Coronary artery (tissue), 2 donors: ENCODE results near the gene CRNKL1.

Source experiments
- DNase-seq: peaks from one replicate; pipeline ENCODE4 v3.0.0-alpha.2; 2017; ENCODE audit warnings: low spot score
- H3K27ac ChIP-seq, 2 donors: fragments of 200-600 bp; sonication (generic); one replicate each; pipeline ENCODE4 v1.5.1; 2016 to 2019
- H3K4me3 ChIP-seq: fragments of 200-600 bp; sonication (generic); 2 replicates; pipeline ENCODE4 v1.5.1; 2016; ENCODE audit warnings: mild to moderate bottlenecking, moderate library complexity
- TF ChIP-seq, protein P1 (sequence below): fragments of 200-600 bp; sonication (generic); IDR thresholded peaks from one replicate; pipeline ENCODE4 v1.5.1; 2019; ENCODE audit warnings: antibody characterized with exemption

The CRNKL1 gene

DNA sequence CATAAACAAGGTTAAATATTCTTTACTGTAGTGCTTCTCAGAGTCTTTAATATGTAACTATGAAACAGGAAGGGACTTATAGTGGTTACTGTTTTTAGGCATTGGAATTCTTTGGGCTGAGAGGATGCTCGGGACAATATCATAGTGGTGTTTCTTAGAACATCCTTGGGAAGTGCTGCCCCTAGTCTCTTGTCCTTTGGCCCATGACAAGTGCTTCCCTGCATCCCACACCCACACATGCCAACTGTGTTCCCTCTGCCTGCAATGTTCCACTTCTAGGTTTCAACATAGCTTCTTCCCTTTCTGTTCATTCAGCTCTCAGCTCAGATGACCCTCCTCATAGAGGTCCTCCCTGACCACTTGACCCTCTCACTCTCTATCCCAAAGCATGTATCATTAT lies 37.7 kb upstream of the CRNKL1 start:
- DNase-seq, result no peak
- Histone ChIP-seq H3K4me3 (no peak overlapping the region), H3K27ac (no peak overlapping the region)
- TF ChIP-seq, protein P1, sequence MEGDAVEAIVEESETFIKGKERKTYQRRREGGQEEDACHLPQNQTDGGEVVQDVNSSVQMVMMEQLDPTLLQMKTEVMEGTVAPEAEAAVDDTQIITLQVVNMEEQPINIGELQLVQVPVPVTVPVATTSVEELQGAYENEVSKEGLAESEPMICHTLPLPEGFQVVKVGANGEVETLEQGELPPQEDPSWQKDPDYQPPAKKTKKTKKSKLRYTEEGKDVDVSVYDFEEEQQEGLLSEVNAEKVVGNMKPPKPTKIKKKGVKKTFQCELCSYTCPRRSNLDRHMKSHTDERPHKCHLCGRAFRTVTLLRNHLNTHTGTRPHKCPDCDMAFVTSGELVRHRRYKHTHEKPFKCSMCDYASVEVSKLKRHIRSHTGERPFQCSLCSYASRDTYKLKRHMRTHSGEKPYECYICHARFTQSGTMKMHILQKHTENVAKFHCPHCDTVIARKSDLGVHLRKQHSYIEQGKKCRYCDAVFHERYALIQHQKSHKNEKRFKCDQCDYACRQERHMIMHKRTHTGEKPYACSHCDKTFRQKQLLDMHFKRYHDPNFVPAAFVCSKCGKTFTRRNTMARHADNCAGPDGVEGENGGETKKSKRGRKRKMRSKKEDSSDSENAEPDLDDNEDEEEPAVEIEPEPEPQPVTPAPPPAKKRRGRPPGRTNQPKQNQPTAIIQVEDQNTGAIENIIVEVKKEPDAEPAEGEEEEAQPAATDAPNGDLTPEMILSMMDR, result no peak

DNA sequence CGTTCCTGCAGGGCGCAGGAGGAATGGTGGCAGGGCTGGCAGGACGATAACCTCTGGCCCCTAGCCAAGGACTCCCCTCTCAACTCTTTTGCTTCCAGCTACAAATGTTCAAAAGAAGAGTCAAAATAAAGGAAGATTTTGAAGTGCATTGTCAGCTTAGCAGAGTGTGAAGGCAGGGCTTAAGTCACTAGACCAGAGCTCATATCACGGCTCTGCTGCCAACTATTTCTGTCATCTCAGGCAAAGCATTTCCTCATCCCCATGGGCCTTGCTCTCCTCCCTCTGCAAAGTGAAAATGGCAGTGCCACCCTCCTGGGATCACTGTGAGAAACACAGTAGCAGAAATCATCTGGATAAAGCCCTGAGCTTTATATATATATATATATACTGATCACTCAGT lies 36.8 kb upstream of the CRNKL1 start:
- Histone ChIP-seq H3K27ac (no peak overlapping the region), H3K4me3 (no peak overlapping the region)
- no peak for DNase-seq
- TF ChIP-seq, protein P1, result no peak

DNA sequence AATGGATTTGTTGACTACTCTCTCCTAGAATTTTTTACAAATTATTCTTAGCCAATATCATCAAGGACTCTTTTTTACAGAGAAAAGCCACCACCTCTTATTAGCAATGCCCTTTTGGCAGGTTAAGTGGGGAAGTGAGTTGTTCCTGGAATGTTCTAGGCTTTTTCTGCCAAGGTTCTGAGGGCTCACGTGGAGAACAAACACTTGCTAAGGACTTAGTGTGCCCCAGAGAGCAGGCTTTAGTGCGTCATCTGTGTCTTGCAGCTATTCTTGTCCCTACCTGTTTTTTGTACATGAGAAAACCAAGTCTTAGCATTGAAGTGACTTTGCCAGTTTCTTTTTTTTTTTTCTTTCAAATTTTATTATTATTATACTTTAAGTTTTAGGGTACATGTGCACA lies 33.5 kb upstream of the CRNKL1 start:
- no peak for DNase-seq
- TF ChIP-seq, protein P1, result no peak
- no peak overlapping the region for H3K4me3 ChIP-seq
- H3K27ac ChIP-seq, result no peak overlapping the region

DNA sequence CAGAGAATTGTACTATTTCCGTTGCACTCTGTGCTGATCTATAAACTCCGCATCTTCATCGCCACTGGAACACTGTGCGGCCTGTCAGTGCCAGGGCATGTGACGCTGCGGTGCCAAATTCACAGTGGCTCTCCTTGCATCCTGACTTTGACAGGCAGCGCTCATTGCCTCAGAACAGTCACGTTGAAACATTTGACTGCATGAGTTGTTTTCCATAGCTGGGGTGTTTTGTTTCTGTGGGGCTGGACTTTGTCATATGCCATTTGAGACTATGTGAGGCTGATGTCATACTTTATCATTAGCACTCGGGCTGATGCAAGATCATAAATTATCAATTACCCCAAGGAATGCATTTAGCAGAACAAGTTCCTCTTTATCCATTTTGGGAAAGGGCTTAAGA lies 32.8 kb upstream of the CRNKL1 start:
- no peak overlapping the region for H3K4me3 ChIP-seq
- TF ChIP-seq, protein P1, result no peak
- no peak for DNase-seq
- H3K27ac ChIP-seq, result no peak overlapping the region

DNA sequence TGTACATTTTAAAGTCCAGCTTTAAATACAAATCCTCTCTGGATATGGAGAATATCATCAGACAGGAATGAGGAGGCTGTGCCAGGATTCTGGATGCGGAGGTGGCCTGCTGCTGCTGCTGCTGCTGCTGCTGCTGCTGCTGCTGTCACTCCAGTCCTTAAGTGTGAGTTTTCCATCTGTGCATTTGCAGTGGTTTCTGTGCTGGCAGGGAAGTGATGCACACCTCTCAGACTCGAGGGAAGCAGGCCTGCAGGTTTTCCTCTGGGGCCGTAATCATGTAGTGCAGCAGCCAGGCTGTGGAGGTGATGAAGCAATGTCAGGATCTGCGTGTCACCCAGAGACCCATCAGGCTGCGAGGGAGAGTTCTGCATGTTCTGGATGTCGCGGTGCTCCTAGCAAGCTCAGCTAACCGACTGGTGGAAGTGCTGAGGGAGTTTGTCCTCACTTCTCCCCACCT lies 32.1 kb upstream of the CRNKL1 start:
- no peak for DNase-seq
- TF ChIP-seq, protein P1, result no peak
- Histone ChIP-seq H3K27ac (no peak overlapping the region), H3K4me3 (no peak overlapping the region)

DNA sequence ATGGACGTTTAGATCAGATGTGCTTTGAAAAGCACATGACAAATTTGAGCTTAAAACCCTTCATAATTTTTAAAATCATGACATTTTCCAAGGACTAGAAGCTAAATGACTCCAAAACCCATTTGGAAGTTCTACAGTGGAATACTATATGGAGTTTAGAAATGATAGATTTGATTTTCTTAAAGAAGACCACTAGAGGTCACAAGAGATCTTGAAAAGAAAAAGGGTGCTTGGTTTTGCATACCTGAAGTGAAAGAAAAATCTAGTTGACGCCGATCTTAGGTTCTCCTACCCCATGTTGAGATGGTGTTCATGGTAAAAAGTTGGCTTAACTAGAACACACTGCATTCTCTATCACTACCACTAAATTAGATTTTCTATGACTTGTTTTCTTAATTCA lies 31.5 kb upstream of the CRNKL1 start:
- DNase-seq, result no peak
- H3K4me3 ChIP-seq, result no peak overlapping the region
- TF ChIP-seq, protein P1, result no peak
- no peak overlapping the region for H3K27ac ChIP-seq

DNA sequence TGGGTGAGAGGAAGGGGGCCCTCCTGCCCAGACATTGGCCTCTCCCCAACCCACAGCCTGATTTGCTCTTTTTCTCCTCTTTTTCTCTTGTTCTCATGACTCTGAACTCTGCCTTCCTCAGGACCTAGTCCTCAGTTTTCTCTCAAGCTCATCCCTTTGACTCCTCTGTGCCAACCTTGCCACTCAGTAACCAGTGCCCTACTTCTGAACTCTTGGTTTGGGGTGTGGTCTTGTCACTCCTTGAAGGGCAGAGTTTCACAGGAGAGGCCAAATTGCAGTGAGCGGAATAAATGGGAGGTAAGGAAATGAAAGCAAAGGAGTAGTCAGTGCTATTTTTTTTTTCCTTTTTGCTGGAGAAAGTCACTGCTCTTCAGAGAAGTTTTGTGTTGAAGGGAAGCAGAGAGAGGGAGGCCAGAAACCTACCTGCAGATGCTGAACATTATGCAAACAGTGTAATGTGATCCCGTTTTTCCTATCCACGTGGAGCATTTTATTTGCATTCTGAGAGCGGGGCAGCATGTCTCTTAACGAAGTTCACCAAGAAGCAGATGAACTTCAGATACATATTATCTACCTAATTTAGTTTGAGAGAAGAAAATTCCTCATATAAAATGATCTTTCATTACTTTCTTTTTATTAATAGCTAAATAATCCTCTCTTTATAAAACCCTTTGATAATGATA lies 27.0 kb upstream of the CRNKL1 start:
- TF ChIP-seq, protein P1, result no peak
- no peak overlapping the region for H3K4me3 ChIP-seq
- DNase-seq, result no peak
- no peak overlapping the region for H3K27ac ChIP-seq
